ENCODE data around the gene CHST4. TPM values are rescaled to one million over a fixed set of nuclear protein-coding genes. Genes with fewer than 3 reads are reported as not detected.
"Not testable (repeated sequence)": the region's sequence is repeated elsewhere in the genome, so short reads cannot be mapped to it uniquely, and the experiment has no call there.

Gene CHST4
- total RNA-seq, 2 experiments from 2014 or later = not detected

DNA sequence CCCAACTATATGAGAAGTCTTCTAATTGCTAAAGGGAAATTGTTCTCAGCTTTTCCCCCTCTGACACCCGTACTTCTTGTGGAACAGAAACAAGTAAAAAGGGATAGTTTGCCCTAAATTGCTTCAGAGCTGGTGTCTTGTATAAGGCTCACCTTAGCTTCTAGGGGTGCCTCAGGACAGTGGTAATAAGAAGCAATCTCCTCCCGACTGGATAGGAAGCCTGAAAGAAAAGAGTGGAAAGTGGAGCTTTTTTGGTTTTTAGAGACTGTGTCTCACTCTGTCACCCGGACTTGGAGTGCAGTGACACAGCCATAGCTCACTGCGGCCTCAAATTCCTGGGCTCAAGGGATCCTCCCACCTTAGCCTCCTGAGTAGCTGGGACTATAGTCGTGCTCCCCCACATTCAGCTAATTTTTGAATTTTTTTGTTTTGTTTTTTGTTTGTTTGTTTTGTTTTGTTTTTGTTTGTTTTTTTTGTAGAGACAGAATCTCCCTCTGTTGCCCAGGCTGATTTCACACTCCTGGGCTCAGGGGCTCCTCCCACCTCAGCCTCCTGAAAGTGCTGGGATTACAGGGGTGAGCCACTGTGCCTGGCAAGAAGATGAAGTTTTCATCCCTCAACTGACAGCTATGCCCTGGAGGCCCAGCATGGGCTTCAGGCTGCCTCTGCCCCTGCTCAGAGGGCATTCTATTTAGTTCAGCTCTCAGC, 47.3 kb downstream of the CHST4 start:
- peaks cover 12% of the 10 kb centered on the region for H3K27me3 Mint-ChIP-seq
- H3K4me1 Mint-ChIP-seq (ENCODE audit: low read depth) = no peaks in the 10 kb centered on the region
- POLR2A ChIA-PET = interaction anchor here (1.3 kb wide), 1 partner anchor 9 kb away, joined by 4 read pairs; no protein-coding TSS in a partner anchor
- no peak for DNase-seq
- no peak overlapping the region for H3K4me3 Mint-ChIP-seq
- CTCF ChIA-PET = interaction anchor here (1.6 to 2.3 kb wide), 2 partner anchors 9 to 37 kb away, joined by 5 to 15 read pairs; no protein-coding TSS in a partner anchor
- no peaks in the 10 kb centered on the region for H3K9me3 Mint-ChIP-seq
- intact Hi-C loops (cut with micrococcal nuclease) = no loop called here
- H3K36me3 Mint-ChIP-seq = no peaks in the 10 kb centered on the region
- no peak overlapping the region for H3K27ac Mint-ChIP-seq

- H3K9me3 Mint-ChIP-seq = no peaks in the 10 kb centered on the region
- H3K36me3 Mint-ChIP-seq = no peaks in the 10 kb centered on the region
- H3K4me3 Mint-ChIP-seq = no peak overlapping the region
- peaks cover 12% of the 10 kb centered on the region for H3K27me3 Mint-ChIP-seq
- no peaks in the 10 kb centered on the region for H3K4me1 Mint-ChIP-seq (ENCODE audit: low read depth)
- ChIA-PET POLR2A (no interaction called here), CTCF (interaction anchor here (2.3 kb wide), 1 partner anchor 36 kb away, joined by 15 read pairs; no protein-coding TSS in a partner anchor)
- DNase-seq = no peak
- intact Hi-C loops (cut with micrococcal nuclease) = no loop called here
- no peak overlapping the region for H3K27ac Mint-ChIP-seq
Measured at GRCh38 chr16:71574702-71575101, 48.5 kb downstream of the CHST4 start.

- Mint-ChIP-seq H3K27me3 (peaks cover 9% of the 10 kb centered on the region), H3K27ac (no peak within 1 kb of the TSS), H3K9me3 (no peaks in the 10 kb centered on the region), H3K4me1 (ENCODE audit: low read depth) (no peaks in the 10 kb centered on the region), H3K4me3 (no peak within 1 kb of the TSS), H3K36me3 (no peaks in the 10 kb centered on the region)
- ChIA-PET CTCF (interaction anchor here (2.0 kb wide), 1 partner anchor 11 kb away, joined by 5 read pairs; no protein-coding TSS in a partner anchor), POLR2A (no interaction called here)
- intact Hi-C loops (cut with micrococcal nuclease) = no loop called here
- DNase-seq = no peak
Measured at GRCh38 chr16:71576971-71577370, 50.7 kb downstream of the CHST4 start, which contains the start of gene TAT. TAT (minus strand) TSS chr16:71577092; CDS start chr16:71576415, 677 bp downstream.

- intact Hi-C loops (cut with micrococcal nuclease); H3K4me3 Mint-ChIP-seq; DNase-seq; H3K27ac Mint-ChIP-seq; H3K9me3 Mint-ChIP-seq; H3K36me3 Mint-ChIP-seq; H3K4me1 Mint-ChIP-seq (ENCODE audit: low read depth); H3K27me3 Mint-ChIP-seq: not testable (repeated sequence)
- ChIA-PET POLR2A (interaction anchor here (0.6 kb wide), 1 partner anchor 13 kb away, joined by 6 read pairs; no protein-coding TSS in a partner anchor), CTCF (interaction anchor here (0.7 kb wide), 1 partner anchor 31 kb away, joined by 3 read pairs; no protein-coding TSS in a partner anchor)
Measured at GRCh38 chr16:71582553-71582848, 56.3 kb downstream of the CHST4 start.

DNA sequence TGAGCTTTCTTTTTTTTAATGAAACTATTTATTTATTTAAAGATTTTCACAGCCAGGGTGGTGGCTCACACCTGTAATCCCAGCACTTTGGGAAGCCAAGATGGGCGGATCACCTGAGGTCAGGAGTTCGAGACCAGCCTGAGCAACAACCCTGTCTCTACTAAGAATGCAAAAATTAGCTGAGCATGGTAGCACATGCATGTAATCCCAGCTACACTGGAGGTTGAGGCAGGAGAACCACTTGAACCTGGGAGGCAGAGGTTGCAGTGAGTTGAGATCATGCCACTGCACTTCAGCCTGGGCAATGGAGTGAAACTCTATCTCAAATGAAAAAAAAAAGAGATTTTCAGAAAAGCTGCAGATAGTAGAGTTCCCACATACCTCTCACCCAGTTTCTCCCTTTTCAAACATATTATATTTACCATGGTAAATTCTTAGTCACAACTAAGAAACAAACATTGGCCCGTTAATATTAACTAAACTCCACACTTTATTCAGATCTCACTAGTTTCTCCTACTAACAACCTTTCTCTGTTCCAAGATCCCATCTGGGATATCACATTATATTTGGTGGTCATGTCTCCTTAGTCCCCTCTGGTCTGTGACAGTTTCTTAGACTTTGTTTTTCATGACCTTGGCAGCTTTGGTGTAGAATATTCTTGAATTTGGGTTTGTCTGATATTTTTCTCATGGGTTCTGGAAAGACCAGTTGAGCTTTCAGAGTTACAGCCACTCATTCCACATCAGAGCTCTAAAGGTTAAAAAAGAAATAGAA, 58.5 kb downstream of the CHST4 start:
- CTCF ChIA-PET = interaction anchor here (0.5 to 1.0 kb wide), 2 partner anchors 23 to 233 kb away, joined by 3 read pairs; no protein-coding TSS in a partner anchor
- Mint-ChIP-seq H3K27ac (no peak overlapping the region), H3K4me3 (no peak overlapping the region), H3K27me3 (peaks cover 10% of the 10 kb centered on the region), H3K36me3 (no peaks in the 10 kb centered on the region), H3K4me1 (ENCODE audit: low read depth) (no peaks in the 10 kb centered on the region), H3K9me3 (no peaks in the 10 kb centered on the region)
- POLR2A ChIA-PET = no interaction called here
- DNase-seq = no peak
- intact Hi-C loops (cut with micrococcal nuclease) = no loop called here

GRCh38 chr16:71585318-71585703, 59.1 kb downstream of the CHST4 start:
- Mint-ChIP-seq H3K36me3 (no peaks in the 10 kb centered on the region), H3K4me3 (no peak overlapping the region), H3K4me1 (ENCODE audit: low read depth) (no peaks in the 10 kb centered on the region), H3K27me3 (peaks cover 12% of the 10 kb centered on the region), H3K9me3 (no peaks in the 10 kb centered on the region), H3K27ac (no peak overlapping the region)
- CTCF ChIA-PET = interaction anchor here (1.0 kb wide), 1 partner anchor 23 kb away, joined by 3 read pairs; no protein-coding TSS in a partner anchor
- intact Hi-C loops (cut with micrococcal nuclease) = no loop called here
- POLR2A ChIA-PET = no interaction called here
- no peak for DNase-seq

Other genes starting within 250 kb of the CHST4 start
- gene CMTR2, start 237.0 kb upstream of the CHST4 start, total RNA-seq = 10 to 100 TPM; 18.1 to 19.8 TPM
- gene CALB2, start 167.7 kb upstream of the CHST4 start, total RNA-seq = not detected
- gene TLE7, start 84.4 kb upstream of the CHST4 start, total RNA-seq = not detected
- 1 to 10 TPM; 5.7 to 8.5 TPM for gene ZNF23, start 64.2 kb upstream of the CHST4 start, total RNA-seq
- 1 to 10 TPM; 2.4 to 2.7 TPM for gene ZNF19, start 37.1 kb upstream of the CHST4 start, total RNA-seq
- gene TAT, start 50.7 kb downstream of the CHST4 start, total RNA-seq = not detected
- gene MARVELD3, start 99.8 kb downstream of the CHST4 start, total RNA-seq = not detected
- gene PHLPP2, start 198.3 kb downstream of the CHST4 start, total RNA-seq = 10 to 100 TPM; 10.2 to 11.2 TPM

Measured in activated CD4-positive, alpha-beta memory T cell treated with anti-CD3 and anti-CD28 coated beads for 36 hours (primary cell).